Astrocyte (in vitro differentiated cells and primary cell): Measurements from ENCODE around the gene EXO1.

Experiments used
- EZH2 ChIP-seq: IDR thresholded peaks from 2 replicates; pipeline ENCODE4 v1.6.1; 2012; ENCODE audit warnings: mild to moderate bottlenecking, low read length, inconsistent platforms; ENCODE audit not compliant: insufficient read depth
- TF ChIP-seq, protein P1 (sequence below): IDR thresholded peaks from 2 replicates; pipeline ENCODE4 v1.5.1; 2011; ENCODE audit warnings: low read depth, mild to moderate bottlenecking, inconsistent platforms, low read length, moderate library complexity; ENCODE audit not compliant: insufficient read depth

DNA sequence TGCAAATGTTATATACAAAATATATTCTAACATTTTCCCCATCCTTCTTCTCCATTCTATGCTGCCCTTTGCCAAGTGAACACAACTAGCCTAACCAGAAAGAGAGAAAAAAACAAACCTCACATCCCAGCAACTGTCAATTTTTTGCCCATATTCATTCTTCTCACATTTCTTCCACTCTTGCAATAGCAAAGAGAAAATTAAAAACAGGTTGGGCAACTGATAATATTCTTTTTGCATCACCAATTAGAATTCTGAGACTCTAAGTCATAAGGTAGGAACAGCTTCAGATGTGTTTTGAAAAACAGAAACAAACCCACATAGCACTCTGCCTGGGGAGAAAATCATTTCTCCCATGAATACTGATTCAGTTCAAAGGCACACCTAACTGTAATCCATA is 25.2 kb upstream of the EXO1 start:
- TF ChIP-seq EZH2, result no peak
- TF ChIP-seq, protein P1, sequence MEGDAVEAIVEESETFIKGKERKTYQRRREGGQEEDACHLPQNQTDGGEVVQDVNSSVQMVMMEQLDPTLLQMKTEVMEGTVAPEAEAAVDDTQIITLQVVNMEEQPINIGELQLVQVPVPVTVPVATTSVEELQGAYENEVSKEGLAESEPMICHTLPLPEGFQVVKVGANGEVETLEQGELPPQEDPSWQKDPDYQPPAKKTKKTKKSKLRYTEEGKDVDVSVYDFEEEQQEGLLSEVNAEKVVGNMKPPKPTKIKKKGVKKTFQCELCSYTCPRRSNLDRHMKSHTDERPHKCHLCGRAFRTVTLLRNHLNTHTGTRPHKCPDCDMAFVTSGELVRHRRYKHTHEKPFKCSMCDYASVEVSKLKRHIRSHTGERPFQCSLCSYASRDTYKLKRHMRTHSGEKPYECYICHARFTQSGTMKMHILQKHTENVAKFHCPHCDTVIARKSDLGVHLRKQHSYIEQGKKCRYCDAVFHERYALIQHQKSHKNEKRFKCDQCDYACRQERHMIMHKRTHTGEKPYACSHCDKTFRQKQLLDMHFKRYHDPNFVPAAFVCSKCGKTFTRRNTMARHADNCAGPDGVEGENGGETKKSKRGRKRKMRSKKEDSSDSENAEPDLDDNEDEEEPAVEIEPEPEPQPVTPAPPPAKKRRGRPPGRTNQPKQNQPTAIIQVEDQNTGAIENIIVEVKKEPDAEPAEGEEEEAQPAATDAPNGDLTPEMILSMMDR, result no peak
